Natural killer cell treated with Interleukin-12 subunit alpha and Interleukin-12 subunit beta and Interleukin-15 and Interleukin-18, amount 100 ng/mL, for 72 hours (primary cell): ENCODE measurements around the gene BUD31. TPM values are rescaled to one million over a fixed set of nuclear protein-coding genes. Genes with fewer than 3 reads are reported as not detected.
A peak's percentile ranks its signal among the peaks of the same experiment; 100 is the strongest.

Experiments
- ATAC-seq, 2 donors: fragments of 150-1000 bp; cut with Tn5 transposase in 1 of 2; sonication (Bioruptor Pico), chemical (Tn5 transposase) in 1 of 2; 2 replicates each; pipeline ENCODE4 v1.10.0; 2021
- DNase-seq: peaks from one replicate; pipeline ENCODE4 v3.0.0; 2022; ENCODE audit warnings: low spot score
- H3K27ac Mint-ChIP-seq, 2 donors: 1 replicate in 1 of 2; 2 replicates in 1 of 2; pipeline ENCODE4 v1.8.0; 2022; ENCODE audit warnings: mixed read lengths in 2 of 2, mild to moderate bottlenecking in 1 of 2, moderate library complexity in 1 of 2
- H3K27me3 Mint-ChIP-seq, 2 donors: 1 replicate in 1 of 2; 2 replicates in 1 of 2; pipeline ENCODE4 v1.8.0; 2022; ENCODE audit warnings: mixed read lengths in 2 of 2
- H3K36me3 Mint-ChIP-seq: one replicate; pipeline ENCODE4 v1.8.0; 2022; ENCODE audit warnings: mixed read lengths
- H3K4me1 Mint-ChIP-seq, 2 donors: 1 replicate in 1 of 2; 2 replicates in 1 of 2; pipeline ENCODE4 v1.8.0; 2022; ENCODE audit warnings: low read depth in 2 of 2, mixed read lengths in 2 of 2, mild to moderate bottlenecking in 1 of 2
- H3K4me3 Mint-ChIP-seq: one replicate; pipeline ENCODE4 v1.8.0; 2022; ENCODE audit warnings: mixed read lengths
- H3K9me3 Mint-ChIP-seq: 2 replicates; pipeline ENCODE4 v1.8.0; 2022; ENCODE audit warnings: mixed read lengths
- total RNA-seq, 2 donors: library from RNA; stranded (reverse); gene quantifications; one replicate each; pipeline ENCODE4 v1.2.3, GENCODE V29; 2022

BUD31 gene
- total RNA-seq, 2 donors from 2014 or later: 145 to 147 TPM

GRCh38 chr7:99461221-99461620, 52.5 kb downstream of the BUD31 start:
- H3K4me1 Mint-ChIP-seq: peaks cover 24 to 34% of the 10 kb centered on the region in 2 donors
- H3K27me3 Mint-ChIP-seq: no peaks in the 10 kb centered on the region
- no peak for ATAC-seq
- DNase-seq: no peak
- no peak overlapping the region for H3K4me3 Mint-ChIP-seq
- peaks cover 9% of the 10 kb centered on the region for H3K36me3 Mint-ChIP-seq
- H3K9me3 Mint-ChIP-seq: no peaks in the 10 kb centered on the region
- H3K27ac Mint-ChIP-seq: no peak overlapping the region

DNA sequence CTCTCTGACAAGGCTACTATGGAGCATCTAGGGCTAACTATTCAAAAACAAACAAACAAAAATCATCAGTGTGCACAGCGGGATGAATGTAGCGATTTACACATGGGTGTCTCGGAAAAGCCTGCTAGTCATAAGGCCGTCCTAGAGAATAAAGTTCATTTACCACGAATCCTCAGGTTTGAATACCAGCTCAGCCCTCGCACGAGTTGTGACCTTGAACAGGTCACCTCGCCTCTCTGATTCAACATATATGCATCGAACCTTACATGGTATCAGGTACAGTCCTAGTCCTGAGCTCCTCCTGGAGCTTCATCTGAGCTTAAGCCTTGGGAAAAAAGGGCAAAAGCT, 56.6 kb downstream of the BUD31 start:
- no peaks in the 10 kb centered on the region for H3K27me3 Mint-ChIP-seq
- peak in 1 of 2 donors; percentile 1 for ATAC-seq
- peak overlapping the region; percentile 96 for H3K4me3 Mint-ChIP-seq
- DNase-seq: no peak
- H3K9me3 Mint-ChIP-seq: no peaks in the 10 kb centered on the region
- H3K27ac Mint-ChIP-seq: peak overlapping the region; percentile 83 to 93
- H3K36me3 Mint-ChIP-seq: peaks cover 4% of the 10 kb centered on the region
- peaks cover 24 to 28% of the 10 kb centered on the region in 2 donors for H3K4me1 Mint-ChIP-seq

DNA sequence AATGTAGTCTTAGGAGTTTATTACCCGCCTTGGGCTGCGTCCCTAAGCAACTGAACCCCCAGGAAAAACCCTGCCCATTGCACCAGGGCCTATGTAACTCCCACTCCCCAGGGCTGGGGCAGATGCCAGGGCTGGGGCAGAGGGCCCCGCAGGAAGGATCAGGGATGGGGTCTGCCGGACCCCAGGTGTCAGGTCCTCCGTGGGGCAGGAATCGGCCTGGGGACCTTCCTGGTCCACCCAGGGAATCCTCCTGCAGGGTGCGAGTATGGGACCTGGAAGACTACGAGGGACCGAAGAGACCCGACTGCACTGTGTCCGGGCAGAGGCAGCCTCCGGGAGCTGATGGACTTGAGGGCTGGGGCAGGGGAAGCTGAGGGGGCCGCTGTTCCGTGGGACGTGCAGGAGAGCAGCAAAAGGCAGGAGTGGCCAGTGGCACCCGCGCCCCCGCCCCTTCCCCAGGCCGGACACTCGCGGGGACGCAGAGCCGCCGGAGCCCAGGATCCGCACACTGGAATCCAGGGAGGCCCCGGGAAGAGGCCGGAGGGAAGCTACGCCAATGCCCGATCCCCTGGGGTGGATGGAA, 59.7 kb downstream of the BUD31 start:
- H3K9me3 Mint-ChIP-seq: no peaks in the 10 kb centered on the region
- no peak overlapping the region for H3K4me3 Mint-ChIP-seq
- no peak overlapping the region for H3K27ac Mint-ChIP-seq
- peaks cover 32 to 36% of the 10 kb centered on the region in 2 donors for H3K4me1 Mint-ChIP-seq
- ATAC-seq (no peak), DNase-seq (no peak)
- H3K36me3 Mint-ChIP-seq: peaks cover 9% of the 10 kb centered on the region
- no peaks in the 10 kb centered on the region for H3K27me3 Mint-ChIP-seq

Other genes starting within 250 kb of the BUD31 start
- not detected for gene KPNA7, start 200.9 kb upstream of the BUD31 start, total RNA-seq
- gene MYH16, start 136.1 kb upstream of the BUD31 start, total RNA-seq: not detected
- 10 to 100 TPM; 72.4 to 88.0 TPM for gene ARPC1A, start 83.1 kb upstream of the BUD31 start, total RNA-seq
- 100 to 1,000 TPM; 286 to 366 TPM for gene ARPC1B, start 34.2 kb upstream of the BUD31 start, total RNA-seq
- gene PDAP1, start 372 bp upstream of the BUD31 start, total RNA-seq: 100 to 1,000 TPM; 114 to 145 TPM
- 10 to 100 TPM in 1 of 2 donors, 1 to 10 TPM in 1; 5.9 to 15.3 TPM for gene PTCD1, start 29.8 kb downstream of the BUD31 start, total RNA-seq
- gene CPSF4, start 30.0 kb downstream of the BUD31 start, total RNA-seq: 10 to 100 TPM; 51.1 to 91.1 TPM
- gene ATP5MF, start 57.2 kb downstream of the BUD31 start, total RNA-seq: 100 to 1,000 TPM; 167 to 319 TPM
- 10 to 100 TPM; 15.3 to 38.5 TPM for gene ZNF789, start 63.9 kb downstream of the BUD31 start, total RNA-seq
- gene ZNF394, start 91.3 kb downstream of the BUD31 start, total RNA-seq: 10 to 100 TPM; 62.0 to 70.5 TPM
- gene ZKSCAN5, start 95.7 kb downstream of the BUD31 start, total RNA-seq: 10 to 100 TPM; 11.5 to 13.3 TPM
- gene FAM200A, start 143.1 kb downstream of the BUD31 start, total RNA-seq: 1 to 10 TPM; 2.7 to 4.3 TPM
- gene ZNF655, start 149.7 kb downstream of the BUD31 start, total RNA-seq: 100 to 1,000 TPM; 111 to 115 TPM
- gene TMEM225B, start 189.3 kb downstream of the BUD31 start, total RNA-seq: 1 to 10 TPM in 1 of 2 donors, under 1 TPM in 1; 0.78 to 1.1 TPM
- 10 to 100 TPM; 26.5 to 33.3 TPM for gene ZSCAN25, start 208.0 kb downstream of the BUD31 start, total RNA-seq